Epithelial cell of prostate (primary cell): ENCODE measurements around the gene MYO7A.

Experiments
- DNase-seq: peaks from one replicate; pipeline ENCODE4 v3.0.0-alpha.2; 2011; ENCODE audit warnings: low read depth, low spot score
- H3K27ac ChIP-seq: fragments of 450-650 bp; 2 replicates; pipeline ENCODE4 v1.5.1; 2017; ENCODE audit warnings: mild to moderate bottlenecking

MYO7A gene

DNA sequence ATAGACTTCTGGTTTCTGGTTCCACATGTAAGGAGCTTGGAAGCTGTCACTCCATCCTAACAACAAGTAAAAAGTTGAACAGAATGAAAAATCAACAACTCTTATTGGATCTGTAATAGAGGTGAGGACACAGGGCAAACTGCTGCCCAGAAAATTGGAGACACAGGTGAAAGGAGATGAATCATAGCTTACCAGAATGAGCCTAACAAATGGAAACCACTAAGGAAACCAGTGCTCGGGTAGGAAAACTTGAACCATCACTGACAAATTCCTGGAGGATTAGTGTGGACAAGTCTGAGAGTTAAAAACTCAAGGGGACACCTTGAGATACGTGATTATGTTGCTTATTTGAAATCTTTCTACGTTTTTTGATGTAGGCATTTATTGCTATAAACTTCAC lies 121.4 kb downstream of the MYO7A start:
- peak; percentile 41 for DNase-seq
- peak overlapping the region; percentile 91 for H3K27ac ChIP-seq

DNA sequence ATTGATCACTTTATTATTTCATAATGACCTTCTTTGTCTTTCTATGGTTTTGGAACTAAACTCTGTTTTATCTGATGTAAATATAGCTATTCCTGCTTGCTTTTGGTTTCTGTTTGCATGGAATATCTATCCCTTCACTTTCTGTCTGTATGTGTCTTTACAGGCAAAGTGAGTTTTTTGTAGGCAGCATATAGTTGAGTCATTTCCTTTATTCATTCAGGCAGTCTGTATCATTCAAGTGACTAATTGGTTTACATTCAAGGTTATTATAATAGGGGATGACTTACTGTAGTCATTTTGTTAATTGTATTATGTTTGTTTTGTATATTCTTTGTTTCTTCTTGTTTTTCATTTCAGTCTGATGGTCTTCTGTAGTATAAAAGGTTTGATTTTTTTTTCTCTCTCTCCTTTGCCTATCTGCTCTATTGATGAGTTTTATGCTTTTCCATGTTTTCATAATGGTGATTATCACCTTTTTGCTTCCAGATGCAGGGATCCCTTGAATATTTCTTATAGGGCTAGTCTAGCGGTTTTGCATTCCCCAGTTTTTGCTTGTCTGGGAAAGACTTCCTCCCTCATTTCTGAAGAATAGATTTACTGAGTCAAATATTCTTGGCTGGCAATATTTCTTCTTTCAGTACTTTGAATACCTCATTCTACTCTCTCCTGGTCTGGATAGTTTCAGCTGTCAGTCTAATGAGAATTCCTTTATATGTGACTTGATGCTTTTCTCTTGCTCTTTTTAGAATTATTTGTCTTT lies 123.0 kb downstream of the MYO7A start:
- peak; percentile 73 for DNase-seq
- peak overlapping the region; percentile 91 for H3K27ac ChIP-seq

DNA sequence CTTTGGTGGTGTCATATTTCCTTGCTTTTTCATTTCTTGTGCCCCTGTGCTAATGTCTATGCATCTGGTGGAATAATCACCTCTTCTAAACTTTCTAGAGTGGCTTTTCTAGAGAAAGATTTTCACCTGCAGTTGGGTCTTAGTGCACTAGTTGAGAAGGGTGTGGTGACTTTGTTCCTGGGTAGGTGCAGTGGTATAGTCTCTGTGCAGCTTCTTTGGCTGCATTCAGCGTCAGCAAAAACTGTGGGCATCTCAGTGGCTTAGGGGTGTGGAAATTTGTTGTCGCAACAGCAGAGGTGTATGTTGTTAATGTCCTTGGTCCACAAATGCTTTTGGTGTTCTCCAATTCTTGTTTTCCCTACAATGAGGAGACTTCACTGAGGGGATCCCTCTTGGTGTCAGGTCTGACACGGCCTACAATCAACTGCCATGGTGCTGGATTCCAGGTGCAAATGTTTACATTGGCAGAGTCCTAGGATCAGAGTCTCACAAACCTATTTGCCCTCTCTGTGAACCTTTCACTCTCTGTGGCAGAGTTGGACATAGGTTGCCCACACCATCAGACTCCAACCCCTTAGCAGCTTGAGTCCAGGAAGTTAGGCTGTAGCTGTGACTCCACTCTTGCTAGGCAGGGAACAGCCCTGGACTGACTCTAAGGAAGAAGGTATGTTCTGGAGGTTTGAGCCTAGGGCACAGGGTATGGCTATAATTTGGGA lies 124.7 kb downstream of the MYO7A start:
- no peak for DNase-seq
- peak overlapping the region; percentile 91 for H3K27ac ChIP-seq

DNA sequence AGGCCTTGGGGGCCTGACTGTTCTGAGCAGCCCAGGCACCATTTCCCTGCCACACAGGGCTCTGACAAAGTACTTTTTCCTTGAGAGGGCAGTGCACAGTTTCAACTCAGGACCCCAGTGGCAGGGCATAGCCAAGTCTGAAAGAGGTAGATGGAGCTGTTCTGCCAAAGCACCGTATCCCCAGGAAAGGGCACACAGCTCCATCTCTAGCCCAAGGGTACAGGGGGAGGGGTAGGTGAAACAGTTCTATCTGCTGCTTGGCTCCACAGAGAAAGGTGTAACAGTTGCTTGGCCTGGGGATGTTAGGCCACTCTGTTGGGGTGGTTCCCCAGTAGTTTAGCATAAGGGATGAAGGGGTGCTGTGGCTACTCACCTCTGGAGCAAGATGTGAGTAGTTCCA lies 125.6 kb downstream of the MYO7A start:
- no peak for DNase-seq
- no peak overlapping the region for H3K27ac ChIP-seq

DNA sequence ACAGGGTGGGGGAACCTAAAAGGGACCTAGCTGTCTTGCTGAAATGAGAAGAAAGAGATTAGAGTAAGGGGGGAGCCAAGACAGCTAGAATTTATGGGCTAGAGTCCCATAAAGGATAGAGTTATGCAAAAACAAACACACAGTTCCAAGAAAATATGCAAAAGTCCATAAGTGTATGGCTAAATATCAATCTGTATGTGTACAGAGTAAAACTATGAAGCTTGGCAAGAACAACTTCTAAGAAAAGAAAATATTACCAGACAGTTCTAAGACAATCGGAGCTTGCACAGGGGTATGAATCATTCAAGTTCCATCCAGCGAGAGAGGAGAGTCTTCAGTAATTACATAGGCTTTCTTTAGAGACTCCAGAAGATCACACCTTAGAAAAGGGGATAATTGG lies 131.6 kb downstream of the MYO7A start:
- DNase-seq, result no peak
- no peak overlapping the region for H3K27ac ChIP-seq

DNA sequence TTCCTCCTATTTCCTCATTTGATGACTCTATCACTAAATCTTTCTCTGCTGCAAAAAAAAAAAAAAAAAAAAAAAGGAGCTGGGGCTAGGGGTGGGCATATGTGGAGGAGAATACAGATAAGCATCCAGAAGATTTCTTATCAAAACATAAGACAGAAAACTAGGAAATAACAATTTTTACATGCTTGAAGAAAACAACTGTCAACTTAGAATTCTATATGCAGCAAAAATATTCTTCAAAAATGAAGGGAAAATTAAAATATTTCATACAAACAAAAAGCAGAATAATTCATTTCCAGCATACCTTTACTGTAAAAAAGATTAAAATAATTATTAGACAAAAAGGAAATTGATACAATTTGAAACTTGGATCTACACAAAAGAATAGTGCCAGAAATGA lies 134.8 kb downstream of the MYO7A start:
- no peak for DNase-seq
- H3K27ac ChIP-seq, result no peak overlapping the region
